Measurements from ENCODE around the gene SNTB2. TPM values are rescaled to one million over a fixed set of nuclear protein-coding genes. Genes with fewer than 3 reads are reported as not detected.

The SNTB2 gene
- total RNA-seq = 73.7 and 76.2 TPM in 2 replicates
- 19.4 and 24.9 TPM in 2 replicates for polyA plus RNA-seq
- polyA plus RNA-seq (2011; cell fraction: cytosol; rRNA removed) = 21.3 and 22.5 TPM in 2 replicates
- 55.2 and 60.1 TPM in 2 replicates for polyA plus RNA-seq (2011; cell fraction: nucleus; rRNA removed)
- 32.0 and 39.8 TPM in 2 replicates for polyA plus RNA-seq (2012)
- 146 TPM in 2 replicates for polyA minus RNA-seq
- 31.3 TPM for polyA minus RNA-seq (2011; cell fraction: cytosol; rRNA and poly(A)+ RNA removed)
- polyA minus RNA-seq (2011; cell fraction: nucleus; rRNA and poly(A)+ RNA removed) = 72.9 and 101 TPM in 2 replicates
- Bru-seq, nascent RNA = percentile 89 among the genes with signal in this experiment
- percentile 95 among the genes with signal in this experiment for BruChase-seq, experiment 1, labeled RNA remaining after a 6-hour chase
- percentile 90 among the genes with signal in this experiment for BruChase-seq, experiment 2, labeled RNA remaining after a 2-hour chase
- long read RNA-seq, full-length matches to known transcripts = 41 of 54 reads
- long read RNA-seq, partial matches to known transcripts = 5 of 54 reads
- long read RNA-seq, other reads (novel, unspliced or antisense) = 8 of 54 reads

DNA sequence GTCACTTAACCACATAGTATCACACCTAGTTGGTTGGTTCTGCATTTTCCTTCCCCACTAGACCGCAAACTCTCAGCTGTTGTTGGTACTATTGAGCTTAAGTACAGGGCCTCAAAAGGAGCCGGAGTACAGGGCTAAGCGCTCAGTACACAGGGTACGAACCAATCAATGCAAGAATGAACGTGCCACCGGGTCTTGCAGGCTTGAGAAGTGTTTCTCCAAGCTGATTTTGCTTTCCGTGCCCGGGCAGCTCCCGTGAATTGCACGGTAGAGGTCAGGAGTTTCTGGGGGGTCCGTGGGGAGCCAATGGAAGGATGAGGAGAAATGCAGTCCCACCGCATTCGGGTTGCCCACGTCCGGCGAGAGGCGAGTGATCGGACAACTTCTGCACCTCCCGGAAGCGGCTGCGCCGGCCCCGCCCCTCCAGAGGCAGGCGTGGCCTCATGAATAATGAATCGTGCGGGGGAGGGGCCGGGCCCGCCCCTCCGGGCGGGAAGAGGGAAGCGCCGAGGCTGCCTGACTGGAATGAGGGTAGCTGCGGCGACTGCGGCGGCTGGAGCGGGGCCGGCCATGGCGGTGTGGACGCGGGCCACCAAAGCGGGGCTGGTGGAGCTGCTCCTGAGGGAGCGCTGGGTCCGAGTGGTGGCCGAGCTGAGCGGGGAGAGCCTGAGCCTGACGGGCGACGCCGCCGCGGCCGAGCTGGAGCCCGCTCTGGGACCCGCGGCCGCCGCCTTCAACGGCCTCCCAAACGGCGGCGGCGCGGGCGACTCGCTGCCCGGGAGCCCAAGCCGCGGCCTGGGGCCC lies at the start of gene SNTB2:
Gene SNTB2, plus strand, starts transcription at position 523 of the 804 bp plus-strand sequence. Its CDS starts 3 bp downstream, at position 526.
- Histone ChIP-seq H3K9ac (replicated peaks; ENCODE audit: extremely low read depth, insufficient read depth, low read length) (peak within 1 kb of the TSS; percentile 77), H3K9me1 (replicated peaks; ENCODE audit: control insufficient read depth, extremely low read depth, insufficient read depth, low read length) (no peaks in the 10 kb centered on the region), H3K79me2 (ENCODE audit: control insufficient read depth, insufficient read depth, low read length) (peaks cover 43% of the 10 kb centered on the region), H3K9me3 (replicated peaks; ENCODE audit: control insufficient read depth, insufficient read depth, low read length) (no peaks in the 10 kb centered on the region), H2AFZ (ENCODE audit: low read depth, low read length) (peak within 1 kb of the TSS; percentile 80), H3K27me3 (ENCODE audit: control insufficient read depth in 2 of 2, insufficient read depth in 2 of 2, low read length in 2 of 2) (no peaks in the 10 kb centered on the region), H3K4me3 (replicated peaks in 1 of 3; ENCODE audit: insufficient read depth in 1 of 3, low read depth in 1 of 3, low read length in 3 of 3) (peak within 1 kb of the TSS; percentile 82 to 93 (median 90)), H3K27ac (ENCODE audit: insufficient read depth, low read depth, low read length) (peak within 1 kb of the TSS; percentile 18), H4K20me1 (replicated peaks; ENCODE audit: control insufficient read depth, extremely low read depth, insufficient read depth, low read length) (no peaks in the 10 kb centered on the region), H3K36me3 (ENCODE audit: control insufficient read depth in 2 of 2, extremely low read depth in 1 of 2, insufficient read depth in 2 of 2, low read length in 2 of 2) (no peaks in the 10 kb centered on the region), H3K4me1 (ENCODE audit: control insufficient read depth, extremely low read depth, insufficient read depth, low read length) (peaks cover 33% of the 10 kb centered on the region), H3K4me2 (ENCODE audit: insufficient read depth, low read length) (peak within 1 kb of the TSS; percentile 99)
- intact Hi-C loops (cut with micrococcal nuclease) = loop anchor here (1.0 to 5.0 kb wide), 3 partner anchors 14 to 1500 kb away; partner anchors contain the start of gene MTSS2
- DNase-seq (ENCODE audit: low read depth, low spot score) (peak; percentile 87), FAIRE-seq (peak; percentile 84)
- TSS peak; percentile 50 for BruUV-seq (replicated peaks)
- ChIA-PET CTCF (interaction anchor here (0.9 to 2.9 kb wide), 13 partner anchors 8 to 103 kb away, joined by 3 to 24 read pairs (median 4); no protein-coding TSS in a partner anchor), POLR2A (interaction anchor here (1.5 kb wide), 1 partner anchor 31 kb away, joined by 3 read pairs; no protein-coding TSS in a partner anchor)
- no peak for TF ChIP-seq FOS (IDR thresholded peaks at IDR 0.05; ENCODE audit: borderline replicate concordance, insufficient read depth, low read length)
- no peak for TF ChIP-seq EZH2 (IDR thresholded peaks at IDR 0.05; ENCODE audit: borderline replicate concordance, low read depth, low read length, severe bottlenecking)
- TF ChIP-seq MYC (IDR thresholded peaks at IDR 0.05; ENCODE audit: low read depth, low read length) = no peak
- TF ChIP-seq GATA2 (IDR thresholded peaks at IDR 0.05; ENCODE audit: insufficient read depth, insufficient read length, low read depth, low read length) = no peak
- no peak for TF ChIP-seq JUN (IDR thresholded peaks at IDR 0.05; ENCODE audit: borderline replicate concordance, insufficient read depth, insufficient read length, low read depth)
- peak; percentile 98 for TF ChIP-seq POLR2A (IDR thresholded peaks at IDR 0.05; ENCODE audit: low read depth, low read length)
- peak; percentile 97 for TF ChIP-seq POLR2AphosphoS5 (IDR thresholded peaks at IDR 0.05; ENCODE audit: insufficient read depth, low read depth, low read length)
- TF ChIP-seq, protein P1, sequence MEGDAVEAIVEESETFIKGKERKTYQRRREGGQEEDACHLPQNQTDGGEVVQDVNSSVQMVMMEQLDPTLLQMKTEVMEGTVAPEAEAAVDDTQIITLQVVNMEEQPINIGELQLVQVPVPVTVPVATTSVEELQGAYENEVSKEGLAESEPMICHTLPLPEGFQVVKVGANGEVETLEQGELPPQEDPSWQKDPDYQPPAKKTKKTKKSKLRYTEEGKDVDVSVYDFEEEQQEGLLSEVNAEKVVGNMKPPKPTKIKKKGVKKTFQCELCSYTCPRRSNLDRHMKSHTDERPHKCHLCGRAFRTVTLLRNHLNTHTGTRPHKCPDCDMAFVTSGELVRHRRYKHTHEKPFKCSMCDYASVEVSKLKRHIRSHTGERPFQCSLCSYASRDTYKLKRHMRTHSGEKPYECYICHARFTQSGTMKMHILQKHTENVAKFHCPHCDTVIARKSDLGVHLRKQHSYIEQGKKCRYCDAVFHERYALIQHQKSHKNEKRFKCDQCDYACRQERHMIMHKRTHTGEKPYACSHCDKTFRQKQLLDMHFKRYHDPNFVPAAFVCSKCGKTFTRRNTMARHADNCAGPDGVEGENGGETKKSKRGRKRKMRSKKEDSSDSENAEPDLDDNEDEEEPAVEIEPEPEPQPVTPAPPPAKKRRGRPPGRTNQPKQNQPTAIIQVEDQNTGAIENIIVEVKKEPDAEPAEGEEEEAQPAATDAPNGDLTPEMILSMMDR (IDR thresholded peaks at IDR 0.05; ENCODE audit: extremely low read depth in 1 of 2, insufficient read depth in 1 of 2, low read depth in 1 of 2, low read length in 2 of 2) = no peak
- TF ChIP-seq, protein P2, sequence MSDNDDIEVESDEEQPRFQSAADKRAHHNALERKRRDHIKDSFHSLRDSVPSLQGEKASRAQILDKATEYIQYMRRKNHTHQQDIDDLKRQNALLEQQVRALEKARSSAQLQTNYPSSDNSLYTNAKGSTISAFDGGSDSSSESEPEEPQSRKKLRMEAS (IDR thresholded peaks at IDR 0.05; ENCODE audit: insufficient read depth, insufficient read length) = no peak
- dilution Hi-C loops (cut with MboI; ENCODE audit: extremely low pct_ligation_motif_present, low sequenced_read_pairs) = no loop called here

All from endothelial cell of umbilical vein (primary cell).